HUDEP-2 (cell line): Measurements from ENCODE around the gene TMEM59L.
"Not testable (repeated sequence)": the region's sequence is repeated elsewhere in the genome, so short reads cannot be mapped to it uniquely, and the experiment has no call there.

ENCODE experiments used
- DNase-seq, 76 experiments: peaks; one replicate each; lab custom pipeline; 2025; ENCODE audit not compliant: unreplicated experiment in 76 of 76; lab: John Stamatoyannopoulos, UW

The TMEM59L gene

DNA sequence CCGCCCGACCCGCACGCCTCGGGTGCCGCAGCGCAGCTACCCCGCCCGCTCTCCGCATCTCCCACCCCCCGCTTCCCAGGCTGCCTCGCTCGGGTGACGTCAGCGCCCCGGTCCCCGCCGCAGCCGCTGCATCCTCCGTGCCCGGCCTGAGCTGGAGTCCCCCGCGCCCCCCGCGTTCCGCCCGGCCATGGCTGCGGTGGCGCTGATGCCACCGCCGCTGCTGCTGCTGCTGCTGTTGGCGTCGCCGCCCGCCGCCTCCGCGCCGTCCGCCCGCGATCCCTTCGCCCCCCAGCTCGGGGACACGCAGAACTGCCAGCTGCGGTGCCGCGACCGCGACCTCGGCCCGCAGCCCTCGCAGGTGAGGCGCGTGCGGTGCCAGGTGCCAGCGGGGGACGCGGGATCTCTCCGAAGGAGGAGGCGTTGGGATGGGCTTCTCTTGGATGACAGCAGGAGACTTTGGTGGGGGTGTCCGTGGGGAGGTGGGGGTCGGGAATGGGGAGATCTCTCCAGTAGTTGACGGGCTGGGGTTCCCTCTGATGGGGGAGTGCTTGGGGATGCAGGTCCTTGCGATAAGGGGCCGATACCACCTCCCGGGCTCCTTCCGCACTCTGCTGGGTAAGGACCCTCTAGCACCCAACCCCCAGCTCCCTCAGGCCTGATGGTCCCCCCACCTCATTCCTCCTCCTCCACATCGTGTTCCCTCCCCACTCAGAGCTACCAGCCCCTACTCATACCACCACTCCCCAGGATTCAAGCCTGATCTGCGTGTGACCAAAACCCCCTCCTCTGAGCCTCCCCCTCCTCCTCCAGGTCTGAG is at the start of gene TMEM59L:
Gene TMEM59L (plus strand): TSS at position 99 of the 817 bp plus-strand sequence. CDS start 89 bp downstream, at position 188.
- no peak for DNase-seq

DNA sequence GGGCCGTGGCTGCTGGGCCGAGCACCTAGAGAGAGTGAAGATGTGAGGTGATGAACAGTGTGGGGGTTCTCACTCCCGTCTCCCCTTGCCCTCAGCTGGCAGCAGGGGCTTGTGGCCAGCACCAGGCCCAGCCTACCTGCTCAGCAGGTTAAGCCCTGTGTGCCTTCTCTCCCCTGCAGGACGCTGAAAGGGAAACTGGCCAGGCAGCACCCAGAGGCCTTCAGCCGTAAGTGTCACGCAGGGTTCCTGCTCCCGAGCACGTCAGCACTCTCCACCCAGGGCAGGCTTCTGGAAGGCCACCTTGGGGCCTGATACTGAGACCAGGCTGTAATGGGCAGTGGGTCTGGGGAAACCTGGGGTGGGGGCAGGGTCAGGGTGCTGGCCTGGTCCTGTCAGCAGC is 45.7 kb upstream of the TMEM59L start:
- no peak for DNase-seq

DNA sequence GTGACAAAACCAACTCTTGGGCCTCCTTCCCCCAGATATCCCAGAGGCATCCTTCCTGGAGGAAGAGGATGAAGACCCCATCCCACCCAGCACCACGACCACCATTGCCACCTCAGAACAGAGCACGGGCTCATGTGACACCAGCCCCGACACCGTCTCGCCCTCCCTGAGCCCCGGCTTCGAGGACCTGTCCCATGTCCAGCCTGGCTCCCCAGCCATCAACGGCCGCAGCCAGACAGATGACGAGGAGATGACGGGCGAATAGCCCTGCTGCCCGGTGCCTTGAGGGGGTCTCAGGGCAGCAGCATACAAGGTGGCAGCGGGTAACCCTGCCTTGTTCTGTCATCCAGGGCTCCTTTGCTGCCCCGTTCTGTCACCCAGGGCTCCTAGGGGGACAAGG is 44.3 kb upstream of the TMEM59L start:
- no peak for DNase-seq

DNA sequence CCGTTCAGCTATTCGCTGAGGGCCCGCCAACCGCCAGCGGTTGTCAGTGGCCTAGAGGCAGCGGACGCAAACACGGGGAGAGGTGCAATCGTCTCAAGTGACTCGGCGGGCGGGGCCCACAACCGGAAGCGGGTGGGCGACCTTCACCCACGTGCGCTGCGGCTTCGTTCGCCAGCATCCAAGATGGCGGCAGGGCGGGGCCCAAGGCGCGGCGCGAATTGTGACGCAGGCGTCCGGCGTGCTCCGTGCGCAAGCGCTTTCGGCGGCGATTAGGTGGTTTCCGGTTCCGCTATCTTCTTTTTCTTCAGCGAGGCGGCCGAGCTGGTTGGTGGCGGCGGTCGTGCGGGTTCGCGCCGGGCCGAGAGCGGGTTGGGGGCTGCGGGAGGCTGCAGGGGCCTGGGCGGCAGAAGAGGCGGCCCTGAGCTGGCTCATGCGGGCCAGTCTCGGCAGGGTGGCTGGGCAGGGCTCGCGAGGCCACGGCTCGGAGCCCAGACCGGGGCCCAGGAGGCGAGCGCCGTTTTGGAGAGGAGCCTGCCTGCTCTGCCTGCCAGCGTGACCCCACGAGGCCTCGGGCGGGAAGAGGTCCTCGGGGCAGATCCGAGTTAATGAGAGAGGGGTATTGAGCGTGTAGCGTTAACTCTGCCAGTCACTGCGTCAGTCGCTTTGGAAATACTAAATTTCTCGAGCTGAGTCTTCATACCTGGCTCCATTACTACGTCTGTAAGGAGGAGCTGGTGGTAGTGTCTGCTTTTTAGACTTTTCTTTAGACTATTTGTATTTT is 40.9 kb upstream of the TMEM59L start, which contains the start of gene UBA52:
Gene UBA52 (plus strand): TSS at position 294 of the 781 bp plus-strand sequence. CDS start 1,444 bp downstream, outside the sequence.
- DNase-seq, result peak in 75 of 76 experiments; percentile 52 to 100 (median 99)

DNA sequence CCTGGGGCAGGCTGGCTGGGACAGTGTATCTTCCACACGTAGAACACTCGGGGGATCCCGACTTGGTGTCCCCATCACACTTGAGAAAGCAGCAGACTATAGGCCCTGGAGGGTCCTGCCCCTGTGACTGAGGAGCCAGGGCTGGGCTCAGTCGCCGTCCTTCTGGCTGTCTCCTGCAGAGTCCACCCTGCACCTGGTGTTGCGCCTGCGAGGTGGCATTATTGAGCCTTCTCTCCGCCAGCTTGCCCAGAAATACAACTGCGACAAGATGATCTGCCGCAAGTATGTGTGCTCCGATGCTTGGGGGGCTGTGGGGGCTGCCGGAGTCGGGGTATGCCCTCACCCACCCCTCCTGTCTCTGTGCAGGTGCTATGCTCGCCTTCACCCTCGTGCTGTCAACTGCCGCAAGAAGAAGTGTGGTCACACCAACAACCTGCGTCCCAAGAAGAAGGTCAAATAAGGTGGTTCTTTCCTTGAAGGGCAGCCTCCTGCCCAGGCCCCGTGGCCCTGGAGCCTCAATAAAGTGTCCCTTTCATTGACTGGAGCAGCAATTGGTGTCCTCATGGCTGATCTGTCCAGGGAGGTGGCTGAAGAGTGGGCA is 37.9 kb upstream of the TMEM59L start:
- DNase-seq, result no peak

DNA sequence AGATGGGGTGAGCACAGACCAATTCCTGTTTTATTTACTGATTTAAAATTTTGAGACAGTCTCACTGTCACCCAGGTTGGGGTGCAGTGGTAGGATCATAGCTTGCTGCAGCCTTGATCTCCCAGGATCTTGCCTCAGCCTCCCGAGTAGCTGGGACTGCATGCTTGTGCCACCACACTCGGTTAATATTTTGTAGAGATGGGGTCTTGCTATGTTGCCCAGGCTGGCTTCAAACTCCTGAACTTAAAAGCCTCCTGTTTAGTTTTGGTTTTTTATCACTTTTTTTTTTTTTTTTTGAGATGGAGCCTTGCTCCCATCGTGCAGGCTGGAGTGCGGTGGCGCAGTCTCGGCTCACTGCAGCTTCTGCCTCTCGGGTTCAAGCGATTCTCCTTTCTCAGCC is 36.3 kb upstream of the TMEM59L start:
- DNase-seq, result no peak

DNA sequence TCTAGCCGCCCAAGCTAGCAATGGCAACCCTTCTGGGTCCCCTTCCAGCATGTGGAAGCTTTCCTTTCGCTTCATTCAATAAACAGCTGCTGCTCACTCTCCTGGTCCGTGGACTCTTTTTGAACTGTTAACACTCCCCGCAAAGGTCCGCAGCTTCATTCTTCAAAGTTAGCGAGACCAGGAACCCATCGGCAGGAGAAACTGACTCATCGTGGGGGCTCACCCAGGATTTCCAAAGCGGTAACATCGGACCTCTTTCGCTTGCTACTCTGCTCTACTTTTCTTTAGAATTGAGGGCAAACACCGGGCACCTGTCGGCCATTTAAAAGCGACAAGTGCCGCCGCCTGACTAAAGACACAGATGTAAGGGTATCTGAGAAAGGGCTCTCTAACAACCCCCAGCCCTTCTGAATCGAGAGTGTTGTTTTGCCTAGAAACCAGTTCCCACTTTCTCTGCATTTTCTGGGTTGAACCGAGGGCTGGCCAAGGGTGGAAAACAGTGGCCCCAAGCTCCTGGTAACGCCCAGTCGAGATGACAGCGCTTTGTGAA is 35.2 kb upstream of the TMEM59L start:
- DNase-seq, result no peak

DNA sequence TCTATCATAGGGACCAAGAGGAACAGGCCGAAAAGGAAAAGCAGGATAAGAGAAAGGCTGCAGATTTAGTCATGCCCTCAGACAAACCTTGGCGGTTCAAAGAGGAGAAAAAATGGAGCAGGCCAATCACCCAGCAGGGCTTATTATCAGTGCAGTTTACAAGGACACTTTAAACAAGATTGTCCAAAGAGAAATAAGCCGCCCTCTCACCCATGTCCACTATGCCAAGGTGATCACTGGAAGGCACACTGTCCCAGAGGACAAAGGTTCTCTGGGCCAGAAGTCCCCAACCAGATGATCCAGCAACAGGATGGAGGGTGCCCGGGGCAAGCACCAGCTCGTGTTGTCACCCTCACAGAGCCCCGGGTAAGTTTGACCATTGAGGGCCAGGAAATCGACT is 32.4 kb upstream of the TMEM59L start:
- DNase-seq, result no peak

DNA sequence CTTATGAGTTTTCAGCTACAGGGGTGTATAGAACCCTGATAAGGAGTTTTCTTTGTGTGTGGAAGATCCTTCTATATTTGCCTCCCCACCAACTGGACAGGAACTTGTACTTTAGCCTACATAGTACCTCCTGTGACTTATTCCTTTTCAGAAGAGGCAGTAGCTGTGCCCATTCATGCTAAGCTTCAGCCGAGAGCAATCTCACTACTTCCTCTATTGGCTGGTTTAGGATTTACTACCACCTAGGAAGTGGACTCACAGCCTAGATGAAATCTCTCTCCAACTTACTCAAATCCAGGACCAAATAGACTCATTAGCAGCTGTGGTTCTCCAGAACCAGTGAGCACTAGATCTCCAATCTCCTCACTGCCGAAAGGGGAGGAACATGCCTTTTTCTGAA is 26.4 kb upstream of the TMEM59L start:
- peak in 5 of 76 experiments; percentile 25 to 36 (median 28) for DNase-seq

DNA sequence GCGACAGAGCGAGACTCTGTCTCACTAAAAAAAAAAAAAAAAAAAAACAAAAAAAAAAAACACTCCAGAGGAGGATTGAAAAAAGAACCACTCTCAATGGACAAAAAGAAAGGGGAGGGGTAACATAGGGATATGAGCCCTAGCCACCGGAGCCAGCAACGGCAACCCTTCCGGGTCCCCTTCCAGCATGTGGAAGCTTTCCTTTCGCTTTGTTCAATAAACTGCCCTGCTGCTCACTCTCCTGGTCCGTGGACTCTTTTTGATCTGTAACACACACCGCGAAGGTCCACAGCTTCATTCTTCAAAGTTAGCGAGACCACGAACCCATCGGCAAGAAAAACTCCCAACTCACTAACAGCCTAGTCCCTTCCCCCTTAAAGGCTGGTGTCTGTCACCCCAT is 25.1 kb upstream of the TMEM59L start:
- DNase-seq, result no peak

DNA sequence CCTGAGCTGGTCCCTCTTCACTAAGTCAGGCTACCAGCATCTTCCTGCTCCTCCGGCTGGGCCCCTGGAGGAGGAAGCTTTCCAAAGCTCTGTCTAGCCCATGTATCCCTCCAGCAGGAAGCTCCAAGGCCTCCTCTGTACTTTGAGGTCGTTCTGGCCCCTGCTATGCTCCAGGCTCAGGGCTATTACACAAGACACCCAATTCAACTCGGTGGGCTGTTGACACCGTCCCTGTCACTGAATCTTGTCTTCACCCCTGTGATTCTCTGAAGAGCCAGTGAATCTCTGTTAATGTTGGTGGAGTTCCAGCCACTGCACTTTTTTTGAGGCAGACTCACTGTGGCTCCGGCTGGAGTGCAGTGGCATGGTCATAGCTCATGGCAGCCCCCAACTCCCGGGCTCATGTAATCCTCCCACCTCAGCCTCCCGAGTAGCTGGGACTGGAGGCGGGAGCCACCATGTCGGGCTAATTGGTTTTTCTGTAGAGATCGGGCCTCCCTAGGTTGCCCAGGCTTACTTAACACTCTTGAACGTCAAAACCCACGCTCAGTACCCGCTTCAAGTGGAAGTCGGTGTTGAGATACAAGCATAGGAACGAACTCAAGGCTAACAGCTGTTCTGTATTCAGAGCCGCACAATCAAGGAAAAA is 24.6 kb upstream of the TMEM59L start:
- peak in 1 of 76 experiments; percentile 48 for DNase-seq

DNA sequence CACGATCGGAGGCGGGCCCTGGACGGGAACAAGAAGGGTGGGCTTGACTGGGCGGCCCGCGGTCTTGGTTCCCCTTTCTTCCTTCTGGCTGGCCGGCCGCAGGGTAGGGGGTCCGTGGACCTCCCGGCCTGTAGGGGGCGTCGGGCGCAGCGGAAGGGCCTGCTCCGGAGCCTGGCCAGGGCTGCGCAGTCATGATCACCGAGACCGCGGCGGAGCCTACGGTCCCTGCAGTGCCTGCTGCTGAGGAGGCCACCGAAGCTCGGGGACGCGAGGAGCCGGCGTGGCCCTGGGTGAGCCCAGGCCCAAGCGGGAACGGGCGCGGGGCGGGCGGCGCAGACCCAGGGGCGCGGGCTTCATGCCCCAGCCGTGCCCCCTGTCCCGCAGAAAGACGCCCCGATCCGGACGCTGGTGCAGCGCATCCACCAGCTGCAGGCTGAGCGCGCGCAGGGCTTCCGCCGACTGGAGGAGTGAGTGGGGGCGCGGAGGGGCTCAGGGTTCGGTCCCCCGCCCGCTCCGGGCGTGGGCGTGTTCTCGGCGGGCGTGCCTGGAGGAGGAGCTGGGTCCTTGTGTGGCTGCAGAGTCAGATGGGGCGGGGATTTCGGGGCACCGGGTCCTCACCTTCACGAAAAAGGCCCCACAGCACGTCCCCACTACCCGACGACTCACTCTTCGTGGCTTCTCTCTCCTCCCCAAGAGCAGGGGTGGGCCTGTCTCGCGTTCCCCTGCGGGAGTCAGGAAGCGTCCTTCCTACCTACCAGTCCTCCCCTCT is 23.9 kb upstream of the TMEM59L start, which contains the start of gene REX1BD:
Gene REX1BD (plus strand): TSS at position 188 of the 769 bp plus-strand sequence. CDS start 4 bp downstream, at position 192.
- DNase-seq, result peak in 73 of 76 experiments; percentile 43 to 97 (median 82)

DNA sequence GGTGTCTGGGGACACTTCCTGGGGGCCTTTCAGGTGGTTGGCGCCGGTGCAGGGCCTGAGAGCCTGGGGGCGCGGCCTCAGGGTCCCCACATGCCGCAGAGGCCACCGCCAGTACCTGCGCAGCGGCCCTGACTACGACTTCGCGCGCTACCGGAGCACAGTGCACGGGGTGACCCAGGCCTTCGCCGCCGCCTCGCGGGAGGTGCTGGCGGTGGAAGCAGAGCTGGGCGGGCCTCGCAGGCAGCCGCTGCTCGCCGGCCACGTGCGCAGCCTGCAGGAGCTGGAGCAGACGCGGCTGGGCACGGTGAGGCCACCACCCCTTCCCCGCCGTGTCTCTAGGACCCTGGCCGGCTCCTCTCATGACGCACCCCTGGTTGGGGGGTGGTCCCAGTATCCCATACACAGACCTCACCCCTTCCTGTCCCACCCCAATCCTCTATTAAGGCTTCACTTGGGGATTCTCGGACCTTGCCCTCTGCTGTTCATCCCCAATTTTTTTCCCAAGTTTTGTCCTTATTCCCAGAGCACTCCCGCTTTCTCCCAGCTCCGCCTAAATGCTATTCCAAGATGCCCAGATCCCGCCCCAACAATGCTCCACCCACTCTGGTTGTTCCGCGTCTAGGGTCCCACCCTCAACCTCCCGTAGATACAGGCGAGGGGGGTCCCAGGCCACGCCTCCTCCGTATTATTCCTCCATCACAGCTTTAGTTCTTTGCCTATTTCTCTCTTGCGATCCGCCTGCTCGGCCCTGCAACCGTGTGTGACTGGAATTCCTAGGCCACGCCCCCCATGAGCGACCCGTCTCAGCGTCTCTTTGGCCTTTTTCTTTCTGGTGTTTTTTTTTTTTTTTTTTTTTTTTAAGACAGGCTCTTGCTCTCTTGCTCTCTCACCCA is 23.0 kb upstream of the TMEM59L start:
- DNase-seq, result peak in 58 of 76 experiments; percentile 26 to 96 (median 65)

DNA sequence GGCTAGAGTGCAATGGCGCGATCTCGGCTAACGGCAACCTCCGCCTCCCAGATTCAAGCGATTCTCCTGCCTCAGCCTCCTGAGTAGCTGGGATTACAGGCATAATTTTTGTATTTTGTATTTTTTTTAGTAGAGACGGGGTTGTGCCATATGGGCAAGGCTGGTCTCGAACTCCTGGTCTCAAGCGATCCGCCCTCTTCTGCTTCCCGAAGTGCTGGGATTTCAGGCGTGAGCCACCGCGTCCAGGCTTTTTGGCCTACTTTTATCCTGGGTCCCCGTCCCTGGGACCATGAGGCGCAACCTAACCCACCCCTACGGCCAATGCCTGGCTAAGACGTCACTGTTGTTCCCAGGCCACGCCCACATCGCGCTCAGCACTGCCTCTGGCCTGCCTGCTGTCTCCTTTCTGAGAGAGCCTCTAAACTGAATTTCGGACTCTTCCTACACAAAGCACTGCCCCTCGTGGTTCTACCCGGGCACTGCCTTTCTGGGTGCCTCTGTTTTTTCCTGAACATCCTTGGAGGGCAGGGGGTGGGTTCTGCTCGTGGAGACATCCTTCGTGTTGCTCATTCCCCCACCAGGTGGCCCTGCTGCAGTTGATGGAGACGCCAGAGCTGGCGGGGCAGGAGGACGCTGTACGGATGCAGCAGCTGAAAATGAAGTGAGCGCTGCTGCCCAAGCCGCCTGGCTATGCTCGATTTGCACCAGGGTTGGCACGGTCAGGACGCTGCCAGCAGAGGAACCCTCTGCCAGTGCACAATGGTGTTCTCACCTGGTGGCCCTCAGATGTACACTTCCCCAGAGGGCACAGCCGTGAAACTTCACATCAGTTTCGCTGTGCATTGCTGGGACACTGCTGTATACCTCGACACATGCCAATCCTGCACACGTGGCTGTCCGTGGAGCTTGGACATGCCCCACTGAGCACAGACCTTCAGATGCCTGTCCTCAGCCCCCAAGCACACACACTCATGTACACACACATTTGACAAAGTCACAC is 22.1 kb upstream of the TMEM59L start:
- DNase-seq, result peak in 38 of 76 experiments; percentile 11 to 81 (median 44)

DNA sequence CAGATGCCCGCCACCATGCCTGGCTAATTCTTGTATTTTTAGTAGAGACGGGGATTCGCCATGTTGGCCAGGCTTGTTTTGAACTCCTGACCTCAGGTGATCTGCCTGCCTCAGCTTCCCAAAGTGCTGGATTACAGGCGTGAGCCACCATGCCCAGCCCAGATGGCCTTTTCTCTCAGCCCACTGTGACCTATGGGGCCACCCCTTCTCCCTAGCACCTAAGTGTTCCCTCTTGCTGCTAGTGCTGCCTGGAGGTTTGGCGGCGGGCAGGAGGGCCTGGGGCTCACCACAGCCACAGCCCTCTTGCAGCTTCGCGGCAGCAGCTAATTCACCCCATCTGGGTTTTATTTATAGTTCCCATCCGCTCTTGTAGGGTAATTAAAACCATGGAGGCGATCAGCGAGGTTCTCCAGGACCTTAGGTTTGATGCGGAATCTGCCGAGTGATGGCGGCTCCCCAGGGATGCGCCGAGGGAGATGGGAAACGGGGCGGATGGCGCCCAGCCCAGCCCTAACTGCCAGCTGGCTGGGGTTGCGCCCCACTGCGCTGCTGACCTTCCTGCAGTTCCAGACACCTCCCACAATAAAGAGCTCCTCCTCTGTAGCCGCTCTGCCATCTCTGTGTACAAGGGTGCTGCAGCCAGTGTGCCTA is 20.8 kb upstream of the TMEM59L start:
- DNase-seq, result no peak

DNA sequence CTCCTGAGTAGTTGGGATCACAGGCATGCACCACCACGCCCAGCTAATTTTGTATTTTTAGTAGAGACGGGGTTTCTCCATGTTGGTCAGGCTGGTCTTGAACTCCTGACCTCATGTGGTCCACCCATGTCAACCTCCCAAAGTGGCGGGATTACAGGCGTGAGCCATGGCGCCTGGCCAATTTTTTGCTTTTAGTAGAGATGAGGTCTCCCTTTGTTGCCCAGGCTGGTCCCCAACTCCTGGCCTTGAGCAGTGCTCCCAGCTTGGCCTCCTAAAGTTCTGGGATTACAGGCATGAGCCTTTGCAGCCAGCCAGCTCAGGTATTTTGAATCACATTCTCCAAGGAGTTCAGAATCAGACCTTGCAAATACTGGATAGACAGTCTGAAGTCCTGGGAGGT is 19.9 kb upstream of the TMEM59L start:
- DNase-seq, result not testable (repeated sequence)
